ENCODE measurements around the gene CALML3. TPM values are rescaled to one million over a fixed set of nuclear protein-coding genes. Genes with fewer than 3 reads are reported as not detected.

CALML3 gene
- total and polyA plus RNA-seq, 7 donors, result 0.03 TPM; not detected in 6

GRCh38 chr10:5482016-5482415 is 42.7 kb upstream of the CALML3 start:
- no peak for TF ChIP-seq CTCF (IDR thresholded peaks at IDR 0.05)
- Histone ChIP-seq H3K27me3 (ENCODE audit: insufficient read depth in 3 of 3, low read length in 2 of 3) (no peaks in the 10 kb centered on the region), H3K4me1 (no peaks in the 10 kb centered on the region), H3K4me3 (no peak overlapping the region), H3K27ac (no peak overlapping the region), H3K36me3 (ENCODE audit: insufficient read depth in 1 of 2, low read depth in 1 of 2) (no peaks in the 10 kb centered on the region), H3K9me3 (no peaks in the 10 kb centered on the region)
- ATAC-seq, result no peak
- intact Hi-C loops (cut with DNase I), result no loop called here
- DNase-seq, result no peak
- WGBS, 3 donors, result 95 to 97% (median 96%) methylated on average over 9 of the region's 9 CpGs

- Histone ChIP-seq H3K9me3 (no peaks in the 10 kb centered on the region), H3K4me1 (no peaks in the 10 kb centered on the region), H3K36me3 (ENCODE audit: insufficient read depth in 1 of 2, low read depth in 1 of 2) (no peaks in the 10 kb centered on the region), H3K4me3 (no peak overlapping the region), H3K27ac (no peak overlapping the region), H3K27me3 (ENCODE audit: insufficient read depth in 3 of 3, low read length in 2 of 3) (no peaks in the 10 kb centered on the region)
- WGBS, 3 donors, result 66 to 81% (median 79%) methylated on average over 3 of the region's 3 CpGs
- TF ChIP-seq CTCF (IDR thresholded peaks at IDR 0.05), result no peak
- no peak for DNase-seq
- intact Hi-C loops (cut with DNase I), result no loop called here
- no peak for ATAC-seq
Measured at GRCh38 chr10:5484205-5484604, 40.6 kb upstream of the CALML3 start.

GRCh38 chr10:5485290-5485689 is 39.5 kb upstream of the CALML3 start:
- H3K9me3 ChIP-seq, result no peaks in the 10 kb centered on the region
- intact Hi-C loops (cut with DNase I), result no loop called here
- no peaks in the 10 kb centered on the region for H3K36me3 ChIP-seq (ENCODE audit: insufficient read depth in 1 of 2, low read depth in 1 of 2)
- no peaks in the 10 kb centered on the region for H3K27me3 ChIP-seq (ENCODE audit: insufficient read depth in 3 of 3, low read length in 2 of 3)
- H3K4me1 ChIP-seq, result no peaks in the 10 kb centered on the region
- no peak for TF ChIP-seq CTCF (IDR thresholded peaks at IDR 0.05)
- WGBS, 3 donors, result 83 to 89% (median 85%) methylated on average over 14 of the region's 14 CpGs
- ATAC-seq (no peak), DNase-seq (peak in 1 of 2 donors; percentile 10)
- H3K4me3 ChIP-seq, result no peak overlapping the region
- no peak overlapping the region for H3K27ac ChIP-seq

GRCh38 chr10:5485948-5486852 is 38.6 kb upstream of the CALML3 start:
- peak in 1 of 4 donors; percentile 46 for ATAC-seq
- H3K9me3 ChIP-seq, result no peaks in the 10 kb centered on the region
- no peak for TF ChIP-seq CTCF (IDR thresholded peaks at IDR 0.05)
- 42 to 58% (median 56%) methylated on average over 13 of the region's 13 CpGs for WGBS, 3 donors
- H3K36me3 ChIP-seq (ENCODE audit: insufficient read depth in 1 of 2, low read depth in 1 of 2), result no peaks in the 10 kb centered on the region
- peak in 1 of 2 donors; percentile 17 for DNase-seq
- H3K27me3 ChIP-seq (ENCODE audit: insufficient read depth in 3 of 3, low read length in 2 of 3), result no peaks in the 10 kb centered on the region
- no peak overlapping the region for H3K27ac ChIP-seq
- intact Hi-C loops (cut with DNase I), result no loop called here
- H3K4me3 ChIP-seq, result no peak overlapping the region
- H3K4me1 ChIP-seq, result no peaks in the 10 kb centered on the region
